Thyroid gland (tissue), 4 donors: Measurements from ENCODE around the gene LRRC74B. TPM values are rescaled to one million over a fixed set of nuclear protein-coding genes. Genes with fewer than 3 reads are reported as not detected.

ENCODE experiments used
- DNase-seq, 2 donors: peaks; one replicate each; pipeline ENCODE4 v3.0.0-alpha.2; 2019
- H3K27ac ChIP-seq, 3 donors: fragments of 200-600 bp; sonication (generic); 1 replicate in 2 of 3; 2 replicates in 1 of 3; pipeline ENCODE4 v1.5.1; 2016 to 2019; ENCODE audit warnings: mild to moderate bottlenecking in 1 of 3, moderate library complexity in 1 of 3
- H3K27me3 ChIP-seq: fragments of 200-600 bp; sonication (generic); one replicate; pipeline ENCODE4 v1.5.1; 2019
- H3K36me3 ChIP-seq, 2 donors: fragments of 200-600 bp; sonication (generic); one replicate each; pipeline ENCODE4 v1.5.1; 2016 to 2019
- H3K4me1 ChIP-seq, 2 donors: fragments of 200-600 bp; sonication (generic); one replicate each; pipeline ENCODE4 v1.5.1; 2017 to 2019
- H3K4me3 ChIP-seq, 3 donors: fragments of 200-600 bp; sonication (generic); replicated peaks in 1 of 3; 1 replicate in 2 of 3; 2 replicates in 1 of 3; pipeline ENCODE4 v1.5.1; 2016; ENCODE audit warnings: mild to moderate bottlenecking in 1 of 3
- H3K9me3 ChIP-seq: fragments of 200-600 bp; sonication (generic); one replicate; pipeline ENCODE4 v1.5.1; 2017
- CTCF ChIP-seq, 6 experiments: fragments of 200-600 bp in 3 of 6; fragments of 450-650 bp in 3 of 6; sonication (generic) in 3 of 6; IDR thresholded peaks; one replicate each; pipeline ENCODE4 v1.5.1; 2016 to 2019; ENCODE audit warnings: antibody characterized with exemption in 6 of 6, mild to moderate bottlenecking in 2 of 6, inconsistent platforms in 1 of 6, moderate library complexity in 1 of 6
- POLR2A ChIP-seq, 2 donors: fragments of 450-650 bp; IDR thresholded peaks; one replicate each; pipeline ENCODE4 v1.6.1; 2017; ENCODE audit warnings: antibody characterized with exemption in 2 of 2, mild to moderate bottlenecking in 2 of 2, moderate library complexity in 1 of 2
- WGBS, 2 donors: methylation state at CpG; one replicate each; pipeline ENCODE4 v1.1.5; 2017; 5-methylcytosine and 5-hydroxymethylcytosine counted together
- intact Hi-C: fragments of 100-400 bp; cut with DNase I; formaldehyde crosslinking; loops from one replicate; pipeline ENCODE4 v1.15.1; 2023
- total RNA-seq, 4 donors: library from RNA; depleted of rRNA; stranded (reverse); fragments of >200 nt; gene quantifications; one replicate each; pipeline ENCODE4 v1.2.3, GENCODE V29; 2016

The LRRC74B gene
- total RNA-seq, 4 donors from 2014 or later = not detected

- no peaks in the 10 kb centered on the region for H3K4me1 ChIP-seq
- 73 to 76% methylated on average over 3 to 7 of the region's 7 CpGs for WGBS, 2 donors
- H3K27ac ChIP-seq = no peak overlapping the region
- H3K27me3 ChIP-seq = no peaks in the 10 kb centered on the region
- no peaks in the 10 kb centered on the region for H3K9me3 ChIP-seq
- DNase-seq = no peak
- H3K36me3 ChIP-seq = no peaks in the 10 kb centered on the region
- TF ChIP-seq CTCF (IDR thresholded peaks at IDR 0.05) = no peak
- no peak for TF ChIP-seq POLR2A (IDR thresholded peaks at IDR 0.05)
- H3K4me3 ChIP-seq = no peak overlapping the region
- intact Hi-C loops = no loop called here
These were observed 28.5 kb downstream of the LRRC74B start for GRCh38 chr22:21074102-21074715.

- WGBS, 2 donors = 86 to 88% methylated on average over 14 of the region's 14 CpGs
- Histone ChIP-seq H3K27ac (no peak overlapping the region), H3K36me3 (no peaks in the 10 kb centered on the region), H3K27me3 (no peaks in the 10 kb centered on the region), H3K9me3 (no peaks in the 10 kb centered on the region), H3K4me3 (no peak overlapping the region), H3K4me1 (no peaks in the 10 kb centered on the region)
- intact Hi-C loops = no loop called here
- no peak for DNase-seq
- TF ChIP-seq POLR2A (IDR thresholded peaks at IDR 0.05) = no peak
- TF ChIP-seq CTCF (IDR thresholded peaks at IDR 0.05) = no peak
These were observed 29.9 kb downstream of the LRRC74B start for GRCh38 chr22:21075516-21076138.

GRCh38 chr22:21076912-21077625, 31.3 kb downstream of the LRRC74B start:
- TF ChIP-seq POLR2A (IDR thresholded peaks at IDR 0.05) = no peak
- TF ChIP-seq CTCF (IDR thresholded peaks at IDR 0.05) = no peak
- Histone ChIP-seq H3K4me1 (no peaks in the 10 kb centered on the region), H3K4me3 (no peak overlapping the region), H3K27ac (no peak overlapping the region), H3K9me3 (no peaks in the 10 kb centered on the region), H3K36me3 (no peaks in the 10 kb centered on the region), H3K27me3 (no peaks in the 10 kb centered on the region)
- 79 to 85% methylated on average over 19 to 21 of the region's 21 CpGs for WGBS, 2 donors
- no peak for DNase-seq
- intact Hi-C loops = no loop called here

- no peak for TF ChIP-seq CTCF (IDR thresholded peaks at IDR 0.05)
- TF ChIP-seq POLR2A (IDR thresholded peaks at IDR 0.05) = no peak
- H3K27me3 ChIP-seq = no peaks in the 10 kb centered on the region
- H3K4me1 ChIP-seq = no peaks in the 10 kb centered on the region
- H3K4me3 ChIP-seq = no peak overlapping the region
- WGBS, 2 donors = 71 to 74% methylated on average over 15 to 16 of the region's 16 CpGs
- H3K27ac ChIP-seq = no peak overlapping the region
- intact Hi-C loops = no loop called here
- no peaks in the 10 kb centered on the region for H3K9me3 ChIP-seq
- no peak for DNase-seq
- no peaks in the 10 kb centered on the region for H3K36me3 ChIP-seq
These were observed 32.2 kb downstream of the LRRC74B start for GRCh38 chr22:21077884-21078508.
